A673 (cell line): Measurements from ENCODE around the gene PRAMEF14. TPM values are rescaled to one million over a fixed set of nuclear protein-coding genes. Genes with fewer than 3 reads are reported as not detected.
"Not testable (repeated sequence)": the region's sequence is repeated elsewhere in the genome, so short reads cannot be mapped to it uniquely, and the experiment has no call there.

Experiments used
- Bru-seq: library from RNA; stranded (reverse); fragments of 400-500 nt; gene quantifications from one replicate; lab custom pipeline; 2021; lab: Mats Ljungman, UMichigan
- BruChase-seq, 2 experiments: library from RNA; stranded (reverse); fragments of 400-500 nt; gene quantifications; one replicate each; lab custom pipeline; 2021; lab: Mats Ljungman, UMichigan
- BruUV-seq: library from RNA; stranded (reverse); fragments of 400-500 nt; replicated peaks from 2 replicates; lab custom pipeline; 2021; lab: Mats Ljungman, UMichigan
- CTCF ChIA-PET: fragments of 300-600 bp; sonication (Branson Sonifier 250); formaldehyde crosslinking; loops from one replicate; lab custom pipeline; 2022; ENCODE audit warnings: antibody characterized with exemption; lab: Charles Lee
- POLR2A ChIA-PET: fragments of 300-600 bp; sonication (Branson Sonifier 250); formaldehyde crosslinking; loops from one replicate; lab custom pipeline; 2022; ENCODE audit warnings: antibody characterized with exemption; ENCODE audit not compliant: low non-redundant PET; lab: Charles Lee
- DNase-seq: peaks from one replicate; pipeline ENCODE4 v3.0.0-alpha.2; 2015; ENCODE audit warnings: low spot score
- H3K27ac ChIP-seq: fragments of 200-600 bp; sonication (generic); 2 replicates; pipeline ENCODE4 v1.5.1; 2016; ENCODE audit warnings: mixed run types, low read depth, mild to moderate bottlenecking, mixed read lengths, antibody characterized with exemption, low read length; ENCODE audit not compliant: poor library complexity, severe bottlenecking
- H3K27me3 ChIP-seq: fragments of 200-600 bp; sonication (generic); replicated peaks from 2 replicates; pipeline ENCODE4 v1.6.1; 2017; ENCODE audit warnings: mixed run types, low read depth, mild to moderate bottlenecking, mixed read lengths, antibody characterized with exemption, low read length; ENCODE audit not compliant: insufficient read depth, poor library complexity
- H3K36me3 ChIP-seq: fragments of 200-600 bp; sonication (generic); 2 replicates; pipeline ENCODE4 v1.6.1; 2016; ENCODE audit warnings: mixed run types, mild to moderate bottlenecking, mixed read lengths, antibody characterized with exemption, low read length; ENCODE audit not compliant: insufficient read depth, poor library complexity, severe bottlenecking
- H3K4me1 ChIP-seq: fragments of 200-600 bp; sonication (generic); 2 replicates; pipeline ENCODE4 v1.6.1; 2017; ENCODE audit warnings: mixed run types, mild to moderate bottlenecking, mixed read lengths, antibody characterized with exemption, low read length; ENCODE audit not compliant: insufficient read depth, poor library complexity, severe bottlenecking
- H3K4me3 ChIP-seq: fragments of 200-600 bp; sonication (generic); 2 replicates; pipeline ENCODE4 v1.5.1; 2016; ENCODE audit warnings: low read depth, mixed run types, mild to moderate bottlenecking, mixed read lengths, low read length; ENCODE audit not compliant: poor library complexity, severe bottlenecking
- H3K9me3 ChIP-seq: fragments of 200-600 bp; sonication (generic); 2 replicates; pipeline ENCODE4 v1.6.1; 2016; ENCODE audit warnings: mixed run types, low read depth, mild to moderate bottlenecking, mixed read lengths, antibody characterized with exemption, low read length; ENCODE audit not compliant: poor library complexity, severe bottlenecking
- intact Hi-C: fragments of 100-400 bp; cut with micrococcal nuclease; formaldehyde crosslinking; loops from one replicate; pipeline ENCODE4 v1.10.0; 2022; ENCODE audit not compliant: unreplicated experiment
- long read RNA-seq: library from polyadenylated mRNA; stranded (forward); transcript quantifications from one replicate; pipeline ENCODE4 v2.0.0, GENCODE V29; 2022
- total RNA-seq: library from RNA; stranded (reverse); gene quantifications from 2 replicates; pipeline ENCODE4 v1.2.3, GENCODE V29; 2021

Gene PRAMEF14
- total RNA-seq (not detected in 2 replicates), Bru-seq, nascent RNA (not detected), BruChase-seq, experiment 1, labeled RNA remaining after a 2-hour chase (not detected), BruChase-seq, experiment 2, labeled RNA remaining after a 6-hour chase (percentile 11 among the genes with signal in this experiment)
- long read RNA-seq: 0 reads

GRCh38 chr1:13347034-13347433, at the start of gene PRAMEF14:
Gene PRAMEF14, minus strand, starts transcription at chr1:13347134. Its CDS starts 1,820 bp downstream, at chr1:13345314.
- CTCF ChIA-PET, H3K9me3 ChIP-seq, H3K27me3 ChIP-seq, H3K36me3 ChIP-seq, H3K27ac ChIP-seq, intact Hi-C loops, POLR2A ChIA-PET, BruUV-seq, H3K4me1 ChIP-seq, DNase-seq, H3K4me3 ChIP-seq: not testable (repeated sequence)

- POLR2A ChIA-PET, H3K4me3 ChIP-seq, H3K4me1 ChIP-seq, intact Hi-C loops, H3K36me3 ChIP-seq, H3K27ac ChIP-seq, DNase-seq, H3K9me3 ChIP-seq, BruUV-seq, CTCF ChIA-PET, H3K27me3 ChIP-seq: not testable (repeated sequence)
Observed at GRCh38 chr1:13395311-13395710, 48.4 kb upstream of the PRAMEF14 start.

GRCh38 chr1:13394761-13395160, 47.8 kb upstream of the PRAMEF14 start:
- BruUV-seq, H3K4me3 ChIP-seq, H3K27me3 ChIP-seq, POLR2A ChIA-PET, H3K36me3 ChIP-seq, H3K4me1 ChIP-seq, intact Hi-C loops, DNase-seq, CTCF ChIA-PET, H3K27ac ChIP-seq, H3K9me3 ChIP-seq: not testable (repeated sequence)

- CTCF ChIA-PET, BruUV-seq, DNase-seq, intact Hi-C loops, H3K4me1 ChIP-seq, POLR2A ChIA-PET, H3K36me3 ChIP-seq, H3K27me3 ChIP-seq, H3K27ac ChIP-seq, H3K4me3 ChIP-seq, H3K9me3 ChIP-seq: not testable (repeated sequence)
Observed at GRCh38 chr1:13393004-13393403, 46.1 kb upstream of the PRAMEF14 start.

- CTCF ChIA-PET, BruUV-seq, H3K27ac ChIP-seq, intact Hi-C loops, H3K27me3 ChIP-seq, POLR2A ChIA-PET, H3K36me3 ChIP-seq, H3K9me3 ChIP-seq, H3K4me3 ChIP-seq, H3K4me1 ChIP-seq, DNase-seq: not testable (repeated sequence)
Observed at GRCh38 chr1:13389332-13389731, 42.4 kb upstream of the PRAMEF14 start, which contains the start of gene PRAMEF17. Gene PRAMEF17, plus strand, starts transcription at chr1:13389632. Its CDS starts 26 bp downstream, at chr1:13389658.

- BruUV-seq, POLR2A ChIA-PET, DNase-seq, intact Hi-C loops, H3K4me1 ChIP-seq, H3K36me3 ChIP-seq, H3K27ac ChIP-seq, H3K4me3 ChIP-seq, CTCF ChIA-PET, H3K9me3 ChIP-seq, H3K27me3 ChIP-seq: not testable (repeated sequence)
Observed at GRCh38 chr1:13380380-13380779, 33.4 kb upstream of the PRAMEF14 start.

GRCh38 chr1:13378983-13379382, 32.0 kb upstream of the PRAMEF14 start:
- H3K9me3 ChIP-seq, H3K36me3 ChIP-seq, H3K27ac ChIP-seq, DNase-seq, H3K4me1 ChIP-seq, H3K4me3 ChIP-seq, CTCF ChIA-PET, BruUV-seq, H3K27me3 ChIP-seq, POLR2A ChIA-PET: not testable (repeated sequence)
- intact Hi-C loops: loop anchor here (10.0 kb wide), 1 partner anchor 56 kb away; no protein-coding TSS in a partner anchor
